Epidermal melanocyte (primary cell): ENCODE measurements around the gene GIN1.
"Not testable (repeated sequence)": the region's sequence is repeated elsewhere in the genome, so short reads cannot be mapped to it uniquely, and the experiment has no call there.

Source experiments
- DNase-seq: peaks from one replicate; pipeline ENCODE4 v3.0.0; 2011; ENCODE audit warnings: low spot score; ENCODE audit not compliant: insufficient read length

The GIN1 gene, protein sequence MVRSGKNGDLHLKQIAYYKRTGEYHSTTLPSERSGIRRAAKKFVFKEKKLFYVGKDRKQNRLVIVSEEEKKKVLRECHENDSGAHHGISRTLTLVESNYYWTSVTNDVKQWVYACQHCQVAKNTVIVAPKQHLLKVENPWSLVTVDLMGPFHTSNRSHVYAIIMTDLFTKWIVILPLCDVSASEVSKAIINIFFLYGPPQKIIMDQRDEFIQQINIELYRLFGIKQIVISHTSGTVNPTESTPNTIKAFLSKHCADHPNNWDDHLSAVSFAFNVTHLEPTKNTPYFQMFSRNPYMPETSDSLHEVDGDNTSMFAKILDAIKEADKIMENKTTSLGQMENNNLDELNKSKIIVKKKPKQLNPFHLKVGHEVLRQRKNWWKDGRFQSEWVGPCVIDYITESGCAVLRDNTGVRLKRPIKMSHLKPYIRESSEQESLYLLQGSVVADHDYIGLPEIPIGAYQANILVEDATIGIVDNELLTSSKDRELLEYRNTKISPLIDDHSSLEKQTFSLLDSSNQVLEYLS

DNA sequence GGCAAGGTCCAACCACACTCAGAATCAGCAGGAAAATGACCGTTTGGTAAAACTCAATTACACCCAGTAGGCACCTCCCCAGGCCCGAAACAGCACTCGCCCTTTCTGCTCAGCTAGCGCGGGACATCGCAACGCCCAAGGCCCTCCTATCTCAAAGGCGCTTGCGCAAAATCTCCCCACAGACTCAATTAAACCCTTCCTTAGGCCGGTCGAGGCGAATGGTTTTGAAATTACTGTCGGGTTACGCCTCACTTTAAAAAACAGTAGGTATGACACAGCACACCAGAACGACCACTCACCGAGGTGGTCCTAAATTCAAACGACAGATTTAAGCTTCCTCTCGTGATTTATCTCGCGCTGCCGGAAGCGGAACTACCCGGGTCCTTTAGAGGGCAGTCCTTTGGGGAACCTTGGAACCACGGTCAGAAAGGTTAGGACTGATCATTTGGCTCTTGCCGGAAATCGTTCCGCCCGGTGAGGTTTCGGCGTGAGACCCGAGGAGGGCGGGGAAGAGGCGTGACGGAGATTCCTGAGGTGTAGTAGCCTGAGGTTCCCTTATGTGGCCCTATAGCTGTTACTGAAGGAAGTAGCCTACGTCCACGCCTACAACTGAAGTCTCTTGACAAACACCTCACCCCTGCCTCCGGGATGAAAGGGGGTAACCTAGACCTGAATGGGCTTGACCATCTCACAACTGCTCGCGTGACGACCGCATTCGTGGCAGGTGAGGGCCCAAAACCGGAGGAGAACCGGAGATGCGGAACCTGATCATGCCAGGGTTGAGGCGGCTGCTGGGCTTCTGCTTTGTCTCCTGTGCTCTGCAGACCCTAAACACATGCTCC lies at the start of gene GIN1, which contains the start of gene PPIP5K2:
Gene GIN1 (minus strand): TSS at position 374 of the 842 bp plus-strand sequence. CDS start 11,431 bp downstream, outside the sequence.
Gene PPIP5K2 (plus strand): TSS at position 537 of the 842 bp plus-strand sequence. CDS start 9,289 bp downstream, outside the sequence.
- peak; percentile 83 for DNase-seq

DNA sequence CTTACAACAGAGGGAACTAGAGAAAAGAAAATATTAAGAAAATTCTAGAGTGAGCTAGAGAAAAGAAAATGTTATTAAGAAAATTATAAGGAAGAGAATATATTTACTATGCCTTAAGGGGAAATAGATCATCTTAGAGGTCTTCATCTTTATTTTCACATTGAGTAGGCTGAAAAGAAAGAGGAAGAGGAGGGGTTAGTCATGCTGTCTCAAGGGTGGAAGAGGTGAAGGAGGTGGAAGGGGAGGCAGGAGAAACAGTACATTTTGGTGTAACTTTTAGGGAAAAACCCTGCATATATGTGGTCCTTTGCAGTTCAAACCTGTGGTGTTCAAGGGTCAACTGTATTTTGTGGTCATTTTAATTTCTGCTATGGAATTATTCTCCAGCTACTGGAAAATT lies 46.8 kb upstream of the GIN1 start:
- DNase-seq, result no peak

DNA sequence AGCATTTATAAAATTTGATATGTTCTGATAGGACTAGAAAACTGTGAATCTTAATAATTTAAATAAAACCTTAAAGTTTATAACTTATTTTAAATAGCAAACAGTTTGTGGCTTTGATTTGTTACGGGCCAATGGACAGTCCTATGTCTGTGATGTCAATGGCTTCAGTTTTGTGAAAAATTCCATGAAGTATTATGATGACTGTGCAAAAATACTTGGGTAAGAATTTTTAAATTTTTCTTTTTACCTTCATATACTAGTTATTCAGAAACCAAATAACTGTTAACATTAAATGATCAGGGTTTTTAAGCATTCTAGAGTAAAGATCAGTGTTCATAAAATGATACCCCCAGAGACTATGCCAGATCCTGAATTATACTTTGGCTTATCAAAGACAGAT lies 31.2 kb upstream of the GIN1 start:
- DNase-seq, result no peak

DNA sequence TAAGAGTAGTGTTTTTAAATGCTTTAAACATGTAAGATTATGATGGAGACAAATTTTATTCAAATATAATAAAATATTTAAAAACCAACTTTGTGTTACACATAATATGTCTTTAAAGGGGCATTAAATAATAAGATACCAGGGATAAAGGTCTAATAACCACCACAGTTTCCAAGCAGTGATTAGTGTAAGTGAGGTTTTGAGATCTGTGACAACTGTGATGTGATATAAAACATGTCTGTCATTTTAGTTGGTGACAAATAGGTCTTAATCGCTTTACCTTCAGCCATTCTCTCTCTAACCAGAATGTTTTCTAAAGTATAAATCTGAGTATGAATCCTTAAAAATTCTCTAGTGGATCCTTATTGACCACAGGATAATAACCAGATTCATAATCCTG lies 28.3 kb upstream of the GIN1 start:
- no peak for DNase-seq

DNA sequence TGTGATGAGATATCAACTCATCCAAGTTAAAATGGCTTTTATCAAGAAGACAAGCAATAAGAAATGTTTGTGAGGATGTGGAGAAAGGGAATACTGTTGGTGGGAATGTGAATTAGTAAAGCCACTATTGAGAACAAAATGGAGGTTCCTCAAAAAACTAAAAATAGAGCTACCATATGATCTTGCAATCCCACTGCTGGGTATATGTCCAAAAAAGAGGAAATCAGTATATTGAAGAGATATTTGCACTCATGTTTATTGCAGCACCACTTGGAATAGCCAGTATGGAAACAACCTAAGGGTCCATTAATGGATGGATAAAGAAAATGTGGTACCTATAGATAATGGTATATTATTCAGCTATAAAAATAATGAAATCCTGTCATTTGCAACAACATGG lies 25.3 kb upstream of the GIN1 start:
- DNase-seq, result no peak

DNA sequence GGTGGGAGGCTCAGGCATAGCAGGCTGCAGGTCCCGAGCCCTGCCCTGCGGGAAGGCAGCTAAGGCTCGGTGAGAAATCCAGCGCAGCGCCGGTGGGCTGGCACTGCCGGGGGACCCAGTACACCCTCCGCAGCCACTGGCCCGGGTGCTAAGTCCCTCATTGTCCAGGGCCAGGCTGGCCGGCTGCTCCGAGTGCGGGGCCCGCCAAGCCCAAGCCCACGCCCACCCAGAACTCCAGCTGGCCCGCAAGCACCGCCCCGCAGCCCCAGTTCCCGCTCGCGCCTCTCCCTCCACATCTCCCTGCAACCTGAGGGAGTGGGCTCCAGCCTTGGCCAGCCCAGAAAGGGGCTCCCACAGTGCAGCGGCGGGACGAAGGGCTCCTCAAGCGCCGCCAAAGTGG lies 22.2 kb upstream of the GIN1 start:
- DNase-seq, result not testable (repeated sequence)

DNA sequence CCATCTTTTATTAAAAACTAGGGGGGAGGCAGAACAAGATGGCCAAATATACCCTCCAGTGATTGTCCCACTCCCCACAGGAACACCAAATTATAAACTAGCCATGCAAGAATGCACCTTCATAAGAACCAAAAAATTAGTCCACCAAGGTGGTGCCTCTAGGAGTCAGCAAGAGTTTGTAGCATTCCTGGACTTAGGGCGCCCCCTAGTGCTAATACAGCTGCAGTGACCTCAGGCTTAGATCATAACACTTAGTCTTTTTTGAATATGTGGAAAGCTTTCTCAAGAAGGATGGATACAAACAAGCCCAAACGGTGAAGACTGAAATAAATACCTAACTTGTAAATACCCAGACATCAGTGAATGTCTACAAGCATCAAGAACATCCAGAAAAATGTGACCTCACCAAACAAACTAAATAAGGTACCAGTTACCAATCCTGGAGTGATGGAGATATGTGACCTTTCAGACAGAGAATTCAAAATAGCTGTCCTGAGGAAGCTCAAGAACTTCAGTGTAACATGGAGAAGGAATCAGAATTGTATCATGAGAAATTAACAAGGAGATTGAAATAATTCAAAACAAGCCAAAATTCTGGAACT lies 19.4 kb upstream of the GIN1 start:
- DNase-seq, result peak; percentile 71

DNA sequence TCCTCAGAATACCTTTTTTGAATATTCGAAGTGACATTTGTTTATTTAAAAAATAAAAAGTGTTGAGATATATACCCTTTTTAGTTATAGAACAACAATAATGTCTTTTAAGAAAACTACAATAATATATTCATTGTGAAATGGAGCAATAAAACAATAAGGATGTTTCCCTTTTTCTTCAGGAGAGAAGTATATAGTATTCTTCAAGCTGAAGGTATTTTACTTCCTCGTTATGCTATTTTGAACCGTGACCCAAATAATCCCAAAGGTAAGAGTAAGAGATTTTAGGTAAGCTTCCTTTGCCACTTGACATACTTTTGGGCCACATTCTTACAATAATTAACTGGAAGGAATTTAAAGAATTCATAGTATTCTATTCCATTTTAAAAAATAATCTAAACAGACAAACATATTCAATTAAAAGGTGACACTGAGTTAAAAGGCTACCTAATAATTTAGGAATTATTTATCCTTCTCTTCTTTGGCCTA lies 18.3 kb upstream of the GIN1 start:
- no peak for DNase-seq

DNA sequence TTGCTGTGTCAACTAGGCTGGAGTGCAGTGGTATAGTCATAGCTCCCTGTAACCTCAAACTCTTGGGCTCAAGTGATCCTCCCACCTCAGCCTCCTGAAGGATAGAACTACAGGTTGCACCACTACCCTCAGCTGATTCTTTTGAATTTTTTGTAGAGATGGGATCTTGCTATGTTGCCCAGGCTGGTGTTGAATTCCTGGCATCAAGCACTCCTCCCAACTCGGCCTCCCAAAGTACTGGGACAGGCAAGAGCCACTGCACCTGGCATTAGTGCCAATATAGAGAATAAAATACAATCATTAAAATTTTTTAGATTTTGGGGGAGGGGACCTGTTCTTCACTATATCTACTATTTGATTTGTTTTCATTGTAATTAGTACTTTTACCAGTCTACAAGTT lies 15.5 kb upstream of the GIN1 start:
- DNase-seq, result no peak

DNA sequence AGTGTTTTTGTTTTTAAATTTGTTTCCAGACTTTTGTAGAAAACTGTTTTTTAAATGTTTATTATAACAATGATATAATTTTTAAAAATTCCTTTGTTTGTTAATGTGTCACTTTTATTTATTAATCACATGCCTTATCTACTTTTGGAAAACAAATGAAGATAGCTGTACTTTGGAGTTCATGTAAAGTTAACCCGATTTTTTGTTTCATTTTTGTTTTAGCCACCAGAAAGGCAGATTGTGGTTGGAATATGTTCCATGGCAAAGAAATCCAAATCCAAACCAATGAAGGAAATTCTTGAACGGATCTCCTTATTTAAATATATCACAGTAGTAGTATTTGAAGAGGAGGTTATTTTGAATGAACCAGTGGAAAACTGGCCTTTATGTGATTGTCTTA lies 13.3 kb upstream of the GIN1 start:
- no peak for DNase-seq

DNA sequence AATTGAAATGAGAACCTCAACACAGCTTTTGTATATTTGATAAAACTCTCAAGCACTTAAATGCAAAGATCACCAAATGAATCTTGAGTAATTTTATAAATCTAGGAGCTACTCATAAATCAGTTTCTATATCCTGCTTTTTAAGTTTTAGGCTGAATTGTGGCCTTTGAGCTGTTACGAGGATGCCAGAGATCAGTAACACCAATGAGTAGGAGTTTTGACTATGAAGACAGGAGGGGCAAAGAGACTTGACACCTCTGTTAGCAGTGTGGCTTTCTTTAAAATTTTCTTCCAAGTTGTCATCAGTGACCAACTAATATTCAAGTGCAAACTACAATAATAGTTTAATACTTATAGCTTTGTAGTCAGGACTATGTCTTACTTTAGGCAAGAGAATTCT lies 12.7 kb upstream of the GIN1 start:
- no peak for DNase-seq

DNA sequence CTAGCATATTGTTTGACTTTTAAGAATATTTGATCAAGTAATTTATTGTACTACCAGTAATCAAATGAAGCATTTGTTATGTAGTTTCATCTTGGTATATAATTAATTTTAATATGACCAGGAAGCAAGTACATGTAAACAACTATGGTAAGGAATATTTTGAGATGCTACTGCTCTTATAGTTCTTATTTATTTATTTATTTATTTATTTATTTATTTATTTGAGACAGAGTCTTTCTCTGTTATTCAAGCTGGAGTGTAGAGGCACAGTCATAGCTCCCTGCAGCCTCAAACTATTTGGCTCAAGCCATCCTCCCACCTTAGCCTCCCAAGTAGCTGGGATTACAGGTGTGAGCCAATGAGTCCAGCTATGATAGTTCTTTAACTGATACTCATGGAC lies 8.3 kb upstream of the GIN1 start:
- DNase-seq, result no peak

DNA sequence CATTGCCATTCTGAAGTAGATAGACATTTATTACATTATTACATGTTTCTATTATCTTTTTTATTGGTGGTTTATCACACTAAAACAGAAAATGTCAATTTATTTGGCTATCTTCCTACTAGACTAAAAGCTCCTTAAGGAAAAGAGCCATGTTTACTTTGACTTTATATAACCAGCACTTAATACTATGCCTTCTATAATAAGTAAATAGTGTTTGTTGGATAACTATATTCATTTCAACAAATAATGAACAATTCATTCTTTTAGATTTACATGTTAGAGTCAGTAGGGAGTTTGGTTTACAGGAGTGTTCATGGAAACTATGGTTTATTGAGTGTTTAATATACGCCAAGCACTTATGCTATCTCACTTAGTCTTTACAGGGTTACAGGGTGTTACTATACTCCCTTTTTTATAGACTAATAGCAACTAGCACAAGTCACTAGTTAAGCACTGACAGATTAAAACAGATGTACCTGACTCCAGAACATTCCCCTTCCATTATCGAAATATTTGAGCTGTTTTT lies 7.4 kb upstream of the GIN1 start:
- DNase-seq, result no peak

DNA sequence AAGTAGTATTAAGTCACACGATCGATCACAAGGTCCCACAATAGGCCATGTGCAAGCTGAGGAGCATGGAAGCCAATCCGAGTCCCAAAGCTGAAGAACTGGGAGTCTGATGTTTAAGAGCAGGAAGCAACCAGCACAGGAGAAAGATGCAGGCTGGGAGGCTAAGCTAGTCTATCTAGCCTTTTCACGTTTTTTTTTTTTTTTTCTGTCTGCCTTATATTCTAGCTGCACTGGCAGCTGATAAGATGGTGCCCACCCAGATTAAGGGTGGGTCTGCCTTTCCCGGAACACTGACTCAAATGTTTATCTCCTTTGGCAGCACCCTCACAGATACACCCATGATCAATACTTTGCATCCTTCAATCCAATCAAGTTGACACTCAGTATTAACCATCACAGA lies 6.6 kb upstream of the GIN1 start:
- DNase-seq, result no peak

DNA sequence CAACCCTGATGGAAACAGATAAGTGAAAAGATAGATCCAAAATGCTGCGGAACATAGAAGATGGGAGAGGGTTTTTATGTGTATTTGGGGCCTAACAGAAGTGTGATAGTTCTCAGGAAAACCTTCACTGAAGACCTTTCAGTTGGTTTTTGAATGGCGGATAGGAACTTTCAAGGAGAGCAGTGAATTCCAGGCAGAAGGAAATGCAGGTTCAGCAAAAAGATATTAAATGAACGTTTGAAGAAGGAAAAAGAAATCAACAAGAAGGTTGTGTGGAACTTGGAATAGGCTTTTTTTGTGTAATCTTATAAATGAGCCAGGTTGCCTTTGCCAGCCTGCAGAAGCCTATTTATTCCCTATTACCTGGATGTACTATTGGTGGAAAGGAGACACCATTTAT lies 2.3 kb upstream of the GIN1 start:
- DNase-seq, result no peak

DNA sequence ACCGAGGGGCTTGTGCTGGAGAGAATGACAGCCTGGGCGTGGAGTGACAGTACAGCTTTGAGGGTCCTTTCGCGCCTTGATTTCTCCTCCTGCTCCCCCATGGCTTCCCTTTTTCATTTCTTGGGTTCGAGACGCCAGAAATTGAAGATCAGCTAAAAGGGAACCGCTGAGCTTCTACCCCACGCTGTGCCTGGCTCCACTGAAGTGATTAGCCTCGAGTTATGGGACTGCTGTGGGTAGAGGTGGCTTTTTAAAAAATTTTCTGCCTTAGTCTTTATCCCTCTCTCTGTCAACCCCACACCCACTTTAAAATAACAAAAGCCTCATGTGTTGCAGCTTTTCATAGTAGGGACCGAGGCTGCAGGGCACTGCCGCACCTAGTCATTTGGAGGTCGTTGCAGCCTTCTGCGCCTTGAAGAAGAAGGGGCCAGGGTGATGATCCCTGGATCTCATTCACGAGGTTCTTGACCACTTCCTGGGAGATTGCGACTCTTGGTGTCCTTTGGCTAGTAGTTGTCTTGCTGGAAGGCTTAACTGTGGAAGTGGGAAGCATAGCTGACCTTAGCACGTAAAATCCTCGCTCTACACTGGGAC lies 766 bp upstream of the GIN1 start:
- DNase-seq, result no peak

DNA sequence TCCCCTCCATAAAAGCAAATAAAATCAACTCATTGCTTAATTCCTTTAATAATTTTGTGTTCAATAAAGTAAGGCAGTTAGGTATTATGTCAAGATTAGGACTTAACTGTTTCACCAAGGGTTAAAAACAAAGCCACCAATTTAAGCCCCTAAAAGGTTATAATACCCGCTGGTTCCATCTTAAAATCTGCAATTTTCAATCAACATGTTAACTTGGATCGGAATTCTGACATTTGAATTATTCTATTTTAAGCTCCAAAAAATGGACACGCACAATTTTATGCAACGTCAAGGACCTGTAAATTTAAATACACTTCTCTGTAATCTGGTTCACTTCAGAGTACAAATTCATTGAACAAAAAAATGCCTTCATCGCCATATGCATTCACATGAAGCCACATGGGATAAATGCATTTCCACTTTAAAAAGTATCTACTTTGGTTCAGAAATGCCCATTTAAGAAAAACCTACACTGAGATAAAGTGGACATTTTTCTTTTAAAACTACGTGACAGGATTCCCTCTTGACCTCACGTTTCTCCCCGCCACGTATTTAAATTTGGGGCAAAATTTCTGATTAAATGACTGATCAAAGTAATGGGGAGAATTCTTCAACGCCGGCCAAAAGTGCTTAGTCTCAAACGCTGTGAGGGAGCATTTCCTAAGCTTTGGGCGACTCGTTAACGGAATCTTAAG lies 721 bp downstream of the GIN1 start:
- no peak for DNase-seq

DNA sequence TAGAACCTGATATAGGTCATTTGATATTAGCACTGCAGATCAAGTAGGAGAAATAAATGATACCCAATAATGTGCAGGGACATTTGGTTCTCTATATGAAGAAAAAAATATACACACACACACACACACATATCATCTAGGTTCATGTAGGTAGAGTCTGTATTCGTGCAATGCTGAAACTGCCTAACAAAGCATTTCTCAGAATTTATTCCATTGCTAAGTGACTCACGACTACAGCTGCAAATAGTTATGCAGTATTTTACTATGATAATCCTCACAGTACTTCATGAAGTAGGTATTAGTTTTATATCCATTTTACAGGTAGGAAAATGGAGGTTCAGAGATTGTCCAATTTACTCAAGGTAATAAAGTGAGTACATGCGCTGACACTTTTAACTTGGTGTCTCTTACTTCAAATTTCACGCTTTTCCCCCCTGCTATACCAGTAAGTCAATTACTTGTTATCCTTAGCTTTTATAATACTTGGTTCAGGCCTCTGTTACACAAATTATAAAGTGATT lies 2.4 kb downstream of the GIN1 start:
- DNase-seq, result no peak

DNA sequence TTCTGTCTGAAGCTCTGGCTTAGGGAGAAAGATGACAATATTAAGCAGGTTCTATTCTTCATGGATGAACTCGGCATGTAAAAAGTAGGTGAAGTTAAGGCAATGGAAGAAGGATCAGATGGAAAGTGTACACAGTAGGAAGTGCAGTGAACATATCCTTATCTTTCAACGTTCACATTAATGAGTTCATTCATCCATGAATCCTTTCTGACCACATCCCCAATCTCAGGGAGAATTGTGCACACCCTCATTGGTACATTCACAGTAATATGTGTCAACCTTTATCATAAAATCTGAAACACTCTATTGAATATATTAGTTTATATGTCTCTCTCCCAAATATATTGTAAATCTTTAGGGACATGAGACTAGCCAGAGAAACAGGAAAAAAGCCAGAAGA lies 5.5 kb downstream of the GIN1 start:
- no peak for DNase-seq

DNA sequence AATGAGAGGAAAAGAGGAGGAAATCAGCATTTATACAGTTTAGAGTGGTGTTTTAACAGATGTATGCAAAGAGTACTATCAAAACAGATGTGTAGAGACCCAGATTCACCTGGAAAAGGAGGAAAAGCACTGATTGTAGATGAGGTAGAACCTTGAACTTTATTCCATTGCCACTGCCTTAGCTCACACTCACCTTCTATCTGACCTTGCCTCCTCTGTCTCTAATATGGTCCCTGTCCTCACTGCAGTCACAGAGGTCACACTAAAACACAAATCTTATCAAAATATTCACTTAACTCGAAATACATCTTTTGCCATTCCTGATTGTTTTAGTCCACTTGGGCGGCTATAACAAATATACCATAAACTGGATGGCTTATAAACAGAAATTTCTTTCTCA lies 7.0 kb downstream of the GIN1 start:
- DNase-seq, result no peak
